Panc1 (cell line): ENCODE measurements around the gene HLA-DOA. TPM values are rescaled to one million over a fixed set of nuclear protein-coding genes. Genes with fewer than 3 reads are reported as not detected.

Experiments
- ATAC-seq: fragments of 200-7000 bp; cut with Tn5 transposase; 2 replicates; pipeline ENCODE4 v1.9.1; 2020; ENCODE audit warnings: mild to moderate bottlenecking, moderate library complexity
- BruUV-seq: library from RNA; stranded (reverse); fragments of 400-500 nt; replicated peaks from 2 replicates; lab custom pipeline; 2021; lab: Mats Ljungman, UMichigan
- CTCF ChIA-PET: fragments of 300-600 bp; sonication (Branson Sonifier 250); formaldehyde crosslinking; loops from one replicate; lab custom pipeline; 2022; ENCODE audit warnings: antibody characterized with exemption; lab: Charles Lee
- POLR2A ChIA-PET: fragments of 300-600 bp; sonication (Branson Sonifier 250); formaldehyde crosslinking; loops from one replicate; lab custom pipeline; 2022; ENCODE audit warnings: antibody characterized with exemption; lab: Charles Lee
- DNase-seq: peaks from one replicate; pipeline ENCODE4 v3.0.0-alpha.2; 2010; ENCODE audit warnings: low read depth, low spot score
- H3K27ac ChIP-seq: 2 replicates; pipeline ENCODE4 v1.5.1; 2011; ENCODE audit warnings: mild to moderate bottlenecking, low read length, inconsistent platforms
- H3K27me3 ChIP-seq: fragments of 200-500 bp; sonication (Bioruptor generic); 2 replicates; pipeline ENCODE4 v1.6.0; 2014; ENCODE audit warnings: low read length, inconsistent platforms; ENCODE audit not compliant: control insufficient read depth, insufficient read depth
- H3K36me3 ChIP-seq: fragments of 200-500 bp; sonication (Bioruptor generic); 2 replicates; pipeline ENCODE4 v1.5.1; 2014; ENCODE audit warnings: inconsistent platforms, mild to moderate bottlenecking, low read length, moderate library complexity; ENCODE audit not compliant: control insufficient read depth, insufficient read depth
- H3K4me1 ChIP-seq: 2 replicates; pipeline ENCODE4 v1.5.1; 2011; ENCODE audit warnings: inconsistent platforms, mild to moderate bottlenecking, low read length, moderate library complexity; ENCODE audit not compliant: control insufficient read depth, insufficient read depth
- H3K4me3 ChIP-seq, 2 experiments: 2 replicates each; pipeline ENCODE4 v1.5.1; 2011 to 2012; ENCODE audit warnings: low read depth in 2 of 2, low read length in 2 of 2, mild to moderate bottlenecking in 2 of 2, inconsistent platforms in 1 of 2, moderate library complexity in 1 of 2
- H3K9me3 ChIP-seq: fragments of 200-500 bp; sonication (Bioruptor generic); 2 replicates; pipeline ENCODE4 v1.5.1; 2014; ENCODE audit warnings: low read depth, mild to moderate bottlenecking, inconsistent platforms, low read length, moderate library complexity; ENCODE audit not compliant: control insufficient read depth, insufficient read depth
- POLR2AphosphoS5 ChIP-seq: IDR thresholded peaks from 2 replicates; pipeline ENCODE4 v1.6.1; 2012; ENCODE audit warnings: mild to moderate bottlenecking, low read depth, low read length, moderate library complexity
- SIN3A ChIP-seq: IDR thresholded peaks from 2 replicates; pipeline ENCODE4 v1.6.1; 2012; ENCODE audit warnings: low read depth, mild to moderate bottlenecking, low read length, moderate library complexity, borderline replicate concordance; ENCODE audit not compliant: insufficient read depth
- TCF7L2 ChIP-seq: IDR thresholded peaks from 2 replicates; pipeline ENCODE4 v1.6.1; 2011; ENCODE audit warnings: mild to moderate bottlenecking, low read depth, low read length, inconsistent platforms
- in situ Hi-C: cut with HindIII; loops from 2 replicates; pipeline ENCODE4 v1.10.0; 2016; ENCODE audit warnings: low sequenced_read_pairs, low pct_unique_long_range_greater_than_20kb
- intact Hi-C: fragments of 100-400 bp; cut with micrococcal nuclease; formaldehyde crosslinking; loops from one replicate; pipeline ENCODE4 v1.10.0; 2022; ENCODE audit not compliant: unreplicated experiment
- total RNA-seq: library from RNA; stranded (reverse); gene quantifications from one replicate; pipeline ENCODE4 v1.2.1, GENCODE V29; 2021; ENCODE audit not compliant: unreplicated experiment
- TF ChIP-seq, protein P1 (sequence below): fragments of 450-650 bp; IDR thresholded peaks from 2 replicates; pipeline ENCODE4 v1.5.1; 2017; ENCODE audit warnings: mild to moderate bottlenecking
- TF ChIP-seq, protein P2 (sequence below), 2 experiments: IDR thresholded peaks; 2 replicates each; pipeline ENCODE4 v1.6.1; 2011 to 2012; ENCODE audit warnings: low read depth in 2 of 2, control low read depth in 1 of 2, low read length in 1 of 2, mild to moderate bottlenecking in 1 of 2, moderate library complexity in 1 of 2; ENCODE audit not compliant: insufficient read depth in 1 of 2

HLA-DOA gene
- total RNA-seq, 1 experiment from 2014 or later, result 0.08 TPM

DNA sequence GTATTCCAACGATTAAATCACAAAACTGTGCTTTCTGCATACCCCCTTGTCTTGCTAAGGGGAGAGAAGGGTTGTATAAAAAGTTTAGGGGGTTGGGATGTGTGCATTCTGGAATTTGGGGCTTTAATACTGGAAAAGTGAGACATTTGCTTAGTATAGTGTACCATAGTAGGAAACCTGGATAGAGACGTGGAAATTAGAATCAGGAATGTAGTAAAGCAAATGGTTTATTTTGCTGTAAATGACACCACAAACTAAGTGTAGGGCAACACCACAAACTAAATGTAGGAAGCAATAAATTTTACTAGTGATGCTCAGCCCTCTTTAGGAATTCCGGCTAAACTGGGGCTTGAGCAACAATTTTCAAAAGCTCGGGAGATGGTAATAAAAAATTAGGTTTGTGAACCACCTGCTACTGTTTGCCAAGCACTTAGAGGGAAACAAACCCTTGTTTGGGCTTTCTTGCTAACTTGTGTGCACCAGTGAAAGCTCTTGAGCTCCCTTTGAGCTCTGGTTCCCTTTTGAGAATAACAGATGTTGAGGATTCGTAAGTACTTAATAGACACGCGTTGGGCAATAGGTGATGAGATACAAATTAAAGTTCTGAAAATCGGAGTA is 27.2 kb downstream of the HLA-DOA start:
- ATAC-seq (no peak), DNase-seq (no peak)
- intact Hi-C loops (loop anchor here (5.0 kb wide), 1 partner anchor 95 kb away; no protein-coding TSS in a partner anchor), in situ Hi-C loops (no loop called here)
- no peak overlapping the region for H3K4me3 ChIP-seq
- H3K9me3 ChIP-seq, result no peaks in the 10 kb centered on the region
- no peak overlapping the region for H3K27ac ChIP-seq
- TF ChIP-seq, protein P1, sequence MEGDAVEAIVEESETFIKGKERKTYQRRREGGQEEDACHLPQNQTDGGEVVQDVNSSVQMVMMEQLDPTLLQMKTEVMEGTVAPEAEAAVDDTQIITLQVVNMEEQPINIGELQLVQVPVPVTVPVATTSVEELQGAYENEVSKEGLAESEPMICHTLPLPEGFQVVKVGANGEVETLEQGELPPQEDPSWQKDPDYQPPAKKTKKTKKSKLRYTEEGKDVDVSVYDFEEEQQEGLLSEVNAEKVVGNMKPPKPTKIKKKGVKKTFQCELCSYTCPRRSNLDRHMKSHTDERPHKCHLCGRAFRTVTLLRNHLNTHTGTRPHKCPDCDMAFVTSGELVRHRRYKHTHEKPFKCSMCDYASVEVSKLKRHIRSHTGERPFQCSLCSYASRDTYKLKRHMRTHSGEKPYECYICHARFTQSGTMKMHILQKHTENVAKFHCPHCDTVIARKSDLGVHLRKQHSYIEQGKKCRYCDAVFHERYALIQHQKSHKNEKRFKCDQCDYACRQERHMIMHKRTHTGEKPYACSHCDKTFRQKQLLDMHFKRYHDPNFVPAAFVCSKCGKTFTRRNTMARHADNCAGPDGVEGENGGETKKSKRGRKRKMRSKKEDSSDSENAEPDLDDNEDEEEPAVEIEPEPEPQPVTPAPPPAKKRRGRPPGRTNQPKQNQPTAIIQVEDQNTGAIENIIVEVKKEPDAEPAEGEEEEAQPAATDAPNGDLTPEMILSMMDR, result no peak
- TF ChIP-seq POLR2AphosphoS5, result peak; percentile 84
- peaks cover 53% of the 10 kb centered on the region for H3K4me1 ChIP-seq
- H3K27me3 ChIP-seq, result no peaks in the 10 kb centered on the region
- POLR2A ChIA-PET, result interaction anchor here (3.2 kb wide), 1 partner anchor 11 kb away, joined by 26 read pairs; no protein-coding TSS in a partner anchor
- BruUV-seq, result no TSS peak
- CTCF ChIA-PET, result interaction anchor here (1.1 kb wide), 1 partner anchor 49 kb away, joined by 3 read pairs; no protein-coding TSS in a partner anchor
- peaks cover 40% of the 10 kb centered on the region for H3K36me3 ChIP-seq

DNA sequence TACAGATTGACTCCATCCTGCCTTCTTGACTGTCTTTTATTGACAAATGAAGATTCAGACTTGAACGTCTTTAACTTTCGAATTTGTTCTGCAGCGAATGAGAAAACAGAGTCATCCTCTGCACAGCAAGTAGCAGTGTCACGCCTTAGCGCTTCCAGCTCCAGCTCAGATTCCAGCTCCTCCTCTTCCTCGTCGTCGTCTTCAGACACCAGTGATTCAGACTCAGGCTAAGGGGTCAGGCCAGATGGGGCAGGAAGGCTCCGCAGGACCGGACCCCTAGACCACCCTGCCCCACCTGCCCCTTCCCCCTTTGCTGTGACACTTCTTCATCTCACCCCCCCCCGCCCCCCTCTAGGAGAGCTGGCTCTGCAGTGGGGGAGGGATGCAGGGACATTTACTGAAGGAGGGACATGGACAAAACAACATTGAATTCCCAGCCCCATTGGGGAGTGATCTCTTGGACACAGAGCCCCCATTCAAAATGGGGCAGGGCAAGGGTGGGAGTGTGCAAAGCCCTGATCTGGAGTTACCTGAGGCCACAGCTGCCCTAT is 28.8 kb downstream of the HLA-DOA start:
- intact Hi-C loops (loop anchor here (5.0 kb wide), 1 partner anchor 93 kb away; no protein-coding TSS in a partner anchor), in situ Hi-C loops (no loop called here)
- no peak for DNase-seq
- no peak overlapping the region for H3K4me3 ChIP-seq
- H3K9me3 ChIP-seq, result no peaks in the 10 kb centered on the region
- no peaks in the 10 kb centered on the region for H3K27me3 ChIP-seq
- peaks cover 56% of the 10 kb centered on the region for H3K36me3 ChIP-seq
- no peak overlapping the region for H3K27ac ChIP-seq
- ATAC-seq, result no peak
- H3K4me1 ChIP-seq, result peaks cover 69% of the 10 kb centered on the region
- POLR2A ChIA-PET, result interaction anchor here (3.2 kb wide), 1 partner anchor 9 kb away, joined by 26 read pairs; no protein-coding TSS in a partner anchor
- BruUV-seq, result no TSS peak
- TF ChIP-seq SIN3A, result no peak
- TF ChIP-seq TCF7L2, result no peak
- CTCF ChIA-PET, result interaction anchor here (0.6 to 0.7 kb wide), 3 partner anchors 21 to 405 kb away, joined by 3 read pairs; no protein-coding TSS in a partner anchor

DNA sequence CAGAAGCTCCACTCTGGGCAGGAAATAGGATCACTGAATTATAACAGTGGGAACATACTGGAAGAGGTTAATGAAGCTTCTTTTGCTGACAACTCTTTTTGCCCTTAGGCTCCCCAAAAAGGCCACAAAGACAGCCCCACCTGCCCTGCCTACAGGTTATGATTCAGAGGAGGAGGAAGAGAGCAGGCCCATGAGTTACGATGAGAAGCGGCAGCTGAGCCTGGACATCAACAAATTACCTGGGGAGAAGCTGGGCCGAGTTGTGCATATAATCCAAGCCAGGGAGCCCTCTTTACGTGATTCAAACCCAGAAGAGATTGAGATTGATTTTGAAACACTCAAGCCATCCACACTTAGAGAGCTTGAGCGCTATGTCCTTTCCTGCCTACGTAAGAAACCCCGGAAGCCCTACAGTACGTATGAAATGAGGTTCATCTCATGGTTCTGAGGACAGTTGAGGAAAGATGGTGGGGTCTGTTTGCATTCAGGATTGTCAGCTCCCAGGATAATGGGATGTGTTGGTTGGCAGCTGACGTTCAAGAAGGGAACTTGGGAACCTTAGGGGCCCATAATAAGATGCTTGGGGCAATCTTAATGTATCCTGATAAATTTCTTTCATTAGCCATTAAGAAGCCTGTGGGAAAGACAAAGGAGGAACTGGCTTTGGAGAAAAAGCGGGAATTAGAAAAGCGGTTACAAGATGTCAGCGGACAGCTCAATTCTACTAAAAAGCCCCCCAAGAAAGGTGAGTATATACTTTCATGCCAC is 29.5 kb downstream of the HLA-DOA start:
- Histone ChIP-seq H3K4me3 (no peak overlapping the region), H3K27ac (no peak overlapping the region; the same call in 1 of the 2 replicates), H3K9me3 (no peaks in the 10 kb centered on the region), H3K27me3 (no peaks in the 10 kb centered on the region), H3K4me1 (peaks cover 72% of the 10 kb centered on the region), H3K36me3 (peaks cover 63% of the 10 kb centered on the region)
- intact Hi-C loops (loop anchor here (5.0 kb wide), 1 partner anchor 93 kb away; no protein-coding TSS in a partner anchor), in situ Hi-C loops (no loop called here)
- ChIA-PET CTCF (interaction anchor here (0.7 kb wide), 2 partner anchors 21 to 67 kb away, joined by 3 read pairs; no protein-coding TSS in a partner anchor), POLR2A (interaction anchor here (1.2 to 3.2 kb wide), 2 partner anchors 9 to 11 kb away, joined by 12 to 26 read pairs; partner anchors contain the start of gene BRD2)
- ATAC-seq, result no peak
- DNase-seq, result no peak
- TF ChIP-seq TCF7L2 (no peak), POLR2AphosphoS5 (peak; percentile 39; the same call in 1 of the 2 replicates), SIN3A (no peak)
- TF ChIP-seq, protein P1, result no peak
- TF ChIP-seq, protein P2, sequence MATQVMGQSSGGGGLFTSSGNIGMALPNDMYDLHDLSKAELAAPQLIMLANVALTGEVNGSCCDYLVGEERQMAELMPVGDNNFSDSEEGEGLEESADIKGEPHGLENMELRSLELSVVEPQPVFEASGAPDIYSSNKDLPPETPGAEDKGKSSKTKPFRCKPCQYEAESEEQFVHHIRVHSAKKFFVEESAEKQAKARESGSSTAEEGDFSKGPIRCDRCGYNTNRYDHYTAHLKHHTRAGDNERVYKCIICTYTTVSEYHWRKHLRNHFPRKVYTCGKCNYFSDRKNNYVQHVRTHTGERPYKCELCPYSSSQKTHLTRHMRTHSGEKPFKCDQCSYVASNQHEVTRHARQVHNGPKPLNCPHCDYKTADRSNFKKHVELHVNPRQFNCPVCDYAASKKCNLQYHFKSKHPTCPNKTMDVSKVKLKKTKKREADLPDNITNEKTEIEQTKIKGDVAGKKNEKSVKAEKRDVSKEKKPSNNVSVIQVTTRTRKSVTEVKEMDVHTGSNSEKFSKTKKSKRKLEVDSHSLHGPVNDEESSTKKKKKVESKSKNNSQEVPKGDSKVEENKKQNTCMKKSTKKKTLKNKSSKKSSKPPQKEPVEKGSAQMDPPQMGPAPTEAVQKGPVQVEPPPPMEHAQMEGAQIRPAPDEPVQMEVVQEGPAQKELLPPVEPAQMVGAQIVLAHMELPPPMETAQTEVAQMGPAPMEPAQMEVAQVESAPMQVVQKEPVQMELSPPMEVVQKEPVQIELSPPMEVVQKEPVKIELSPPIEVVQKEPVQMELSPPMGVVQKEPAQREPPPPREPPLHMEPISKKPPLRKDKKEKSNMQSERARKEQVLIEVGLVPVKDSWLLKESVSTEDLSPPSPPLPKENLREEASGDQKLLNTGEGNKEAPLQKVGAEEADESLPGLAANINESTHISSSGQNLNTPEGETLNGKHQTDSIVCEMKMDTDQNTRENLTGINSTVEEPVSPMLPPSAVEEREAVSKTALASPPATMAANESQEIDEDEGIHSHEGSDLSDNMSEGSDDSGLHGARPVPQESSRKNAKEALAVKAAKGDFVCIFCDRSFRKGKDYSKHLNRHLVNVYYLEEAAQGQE (IDR thresholded peaks at IDR 0.05; ENCODE audit: insufficient read depth in 1 of 2, low read depth in 2 of 2, low read length in 1 of 2), result no peak
- BruUV-seq, result TSS peak; percentile 9
